K562 (cell line): ENCODE results near the gene HRH4. TPM values are rescaled to one million over a fixed set of nuclear protein-coding genes. Genes with fewer than 3 reads are reported as not detected.

ENCODE experiments used
- CREB1 ChIP-seq, 2 experiments: sonication (generic) in 1 of 2; formaldehyde crosslinking in 1 of 2; IDR thresholded peaks; 2 replicates each; pipeline versions ENCODE4 v1.6.1 to v1.8.0; 2012 to 2022; ENCODE audit warnings: inconsistent platforms in 1 of 2, mild to moderate bottlenecking in 1 of 2, missing genetic modification reagents in 1 of 2, moderate library complexity in 1 of 2
- DMBX1 ChIP-seq: fragments of 250-450 bp; sonication (Bioruptor Pico); IDR thresholded peaks from 2 replicates; pipeline ENCODE4 v1.8.0; 2022; ENCODE audit warnings: inconsistent platforms, mild to moderate bottlenecking, moderate library complexity, borderline replicate concordance
- EGR1 ChIP-seq: fragments of 450-650 bp; conservative IDR thresholded peaks from 2 replicates; pipeline ENCODE4 v1.6.1; 2017; ENCODE audit warnings: mild to moderate bottlenecking
- GABPA ChIP-seq: fragments of 200-800 bp; sonication (Bioruptor generic); conservative IDR thresholded peaks from 2 replicates; pipeline ENCODE4 v1.6.1; 2016; ENCODE audit warnings: low read depth, missing genetic modification characterization, missing compliant biosample characterization
- KDM4B ChIP-seq, 2 experiments: fragments of 450-650 bp in 1 of 2; sonication (generic) in 1 of 2; IDR thresholded peaks; 2 replicates each; pipeline ENCODE4 v1.6.1; 2016 to 2017; ENCODE audit warnings: borderline replicate concordance in 2 of 2, antibody characterized with exemption in 1 of 2, low read depth in 1 of 2, mild to moderate bottlenecking in 1 of 2
- NEUROD1 ChIP-seq: fragments of 150-350 bp; IDR thresholded peaks from 2 replicates; pipeline ENCODE4 v1.6.1; 2014; ENCODE audit warnings: borderline replicate concordance, low read length, low read depth; ENCODE audit not compliant: partially characterized antibody
- NFXL1 ChIP-seq: fragments of 450-650 bp; formaldehyde crosslinking; IDR thresholded peaks from 2 replicates; pipeline ENCODE4 v1.4.0; 2021; ENCODE audit warnings: mild to moderate bottlenecking
- NR2F6 ChIP-seq: fragments of 450-650 bp; formaldehyde crosslinking; IDR thresholded peaks from 2 replicates; pipeline ENCODE4 v1.4.0; 2020; ENCODE audit warnings: mild to moderate bottlenecking
- SMAD3 ChIP-seq: fragments of 450-650 bp; formaldehyde crosslinking; conservative IDR thresholded peaks from 2 replicates; pipeline ENCODE4 v1.4.0; 2020; ENCODE audit warnings: mild to moderate bottlenecking
- ZKSCAN8 ChIP-seq: fragments of 200-800 bp; sonication (Bioruptor generic); IDR thresholded peaks from 2 replicates; pipeline ENCODE4 v1.6.1; 2016; ENCODE audit warnings: missing genetic modification characterization, missing compliant biosample characterization
- ZNF263 ChIP-seq: sonication (generic); formaldehyde crosslinking; IDR thresholded peaks from 2 replicates; pipeline ENCODE4 v1.8.0; 2022; ENCODE audit warnings: mild to moderate bottlenecking, missing genetic modification reagents, borderline replicate concordance
- ZNF76 ChIP-seq: fragments of 250-450 bp; sonication (Bioruptor Pico); IDR thresholded peaks from 2 replicates; pipeline ENCODE4 v1.4.0; 2020; ENCODE audit warnings: mild to moderate bottlenecking, moderate library complexity, borderline replicate concordance
- ZNF780A ChIP-seq: fragments of 250-450 bp; sonication (Bioruptor Pico); IDR thresholded peaks from 2 replicates; pipeline ENCODE4 v1.5.0; 2021; ENCODE audit warnings: mild to moderate bottlenecking
- polyA plus RNA-seq, 8 experiments: library from polyadenylated mRNA; depleted of rRNA in 4 of 8; stranded (reverse) in 5 of 8; unstranded in 3 of 8; fragments of >200 nt; fragmentation: Nextera tagmentation in 2 of 8; fragmentation: Illumina TruSeq in 1 of 8; extraction: Ambion mirVana in 2 of 8; extraction: Trizol in 1 of 8; gene quantifications; 2 replicates each; pipeline versions ENCODE4 v1.2.1 to v1.2.3, GENCODE V29; 2011 to 2014; ENCODE audit warnings: inconsistent platforms in 1 of 8, missing spikeins in 1 of 8
- total RNA-seq, 7 experiments: library from RNA; depleted of rRNA in 6 of 7; stranded (reverse); fragments of >200 nt in 6 of 7; fragmentation: Illumina TruSeq in 2 of 7; extraction: Trizol in 2 of 7; gene quantifications; 2 replicates each; pipeline versions ENCODE4 v1.2.1 to v1.2.3, GENCODE V29; 2011 to 2021; ENCODE audit warnings: low replicate concordance in 1 of 7
- TF ChIP-seq, protein P1 (sequence below): fragments of 200-800 bp; sonication (Bioruptor generic); IDR thresholded peaks from 2 replicates; pipeline ENCODE4 v1.6.1; 2017; ENCODE audit warnings: missing genetic modification characterization, missing compliant biosample characterization
- TF ChIP-seq, protein P2 (sequence below): sonication (generic); formaldehyde crosslinking; IDR thresholded peaks from 2 replicates; pipeline ENCODE4 v1.8.1; 2023; ENCODE audit warnings: missing genetic modification reagents, mild to moderate bottlenecking, borderline replicate concordance
- TF ChIP-seq, protein P3 (sequence below): fragments of 250-450 bp; sonication (Bioruptor Pico); IDR thresholded peaks from 2 replicates; pipeline ENCODE4 v1.8.0; 2021; ENCODE audit warnings: moderate library complexity, mild to moderate bottlenecking, inconsistent platforms

Gene HRH4
- total and polyA plus RNA-seq, 9 of the 15 experiments (the other 6 are each of a cell fraction or from before 2014, with no cell fraction given) = not detected

DNA sequence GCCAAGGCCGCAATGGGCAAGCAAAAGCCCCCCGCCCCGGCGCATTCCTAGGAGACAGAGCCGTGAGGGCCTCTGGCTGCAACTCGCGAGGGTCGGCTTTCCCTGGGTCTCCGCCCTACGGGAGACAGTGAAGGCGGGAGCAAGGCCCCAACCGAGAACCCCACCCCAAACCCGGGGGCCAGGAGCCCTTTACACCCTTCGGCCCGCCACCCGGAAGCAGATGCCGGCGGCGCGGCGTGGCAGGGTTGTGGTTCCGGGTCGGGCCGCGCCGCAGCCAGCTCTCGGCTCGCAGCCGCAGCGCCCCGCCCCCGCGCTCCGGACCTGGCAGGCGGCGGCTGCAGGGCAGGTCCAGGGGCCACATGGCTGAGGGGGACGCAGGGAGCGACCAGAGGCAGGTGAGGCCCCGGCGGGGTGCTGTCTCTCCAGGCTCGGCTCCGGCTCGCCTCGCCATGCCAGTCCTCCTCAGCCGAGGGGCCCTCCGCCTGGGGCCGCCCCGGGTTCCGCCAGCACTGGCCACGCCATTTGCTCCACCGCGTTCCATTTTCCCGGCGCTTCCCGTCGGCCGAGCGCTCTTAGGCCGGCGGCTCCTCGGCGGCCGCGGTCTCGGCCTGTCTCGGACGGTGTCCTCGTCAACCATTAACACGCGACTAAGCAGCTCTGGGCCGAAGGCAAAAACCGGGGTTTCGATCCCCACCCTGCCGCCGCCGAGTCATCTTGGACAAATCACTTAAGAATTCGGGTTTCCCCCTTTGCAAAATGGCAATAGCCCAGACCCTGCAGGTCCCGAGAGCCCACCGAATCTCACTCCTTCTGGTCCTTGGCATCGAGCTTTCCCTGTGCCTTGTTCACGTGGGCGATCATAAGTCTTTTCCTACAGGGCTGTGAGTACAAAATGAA lies 33.8 kb upstream of the HRH4 start, which contains the start of gene IMPACT (continued):
- TF ChIP-seq GABPA (tag) (peak; percentile 99), DMBX1 (CRISPR knock-in tag) (peak; percentile 94), ZNF263 (no peak; the same call in 1 of the 2 replicates), NFXL1 (CRISPR knock-in tag) (peak; percentile 88), ZKSCAN8 (CRISPR knock-in tag) (peak; percentile 73; the same call in 1 of the 2 replicates), CREB1 (IDR thresholded peaks at IDR 0.05) (0 out of 2 replicates have a peak, but pooled peaks have one; percentile 15), CREB1 (CRISPR knock-in tag; IDR thresholded peaks at IDR 0.05) (peak; percentile 58; the same call in 1 of the 2 replicates), ZNF76 (CRISPR knock-in tag) (peak; percentile 94), SMAD3 (CRISPR knock-in tag) (0 out of 2 replicates have a peak, but pooled peaks have one; percentile 70), ZNF780A (CRISPR knock-in tag) (no peak), KDM4B (IDR thresholded peaks at IDR 0.05; ENCODE audit: borderline replicate concordance in 2 of 2, low read depth in 1 of 2) (peak in 1 of 2 experiments; percentile 94; a peak in 2 of 4 replicates), NEUROD1 (peak; percentile 25), EGR1 (peak; percentile 43), NR2F6 (peak; percentile 68; the same call in 1 of the 2 replicates)
- TF ChIP-seq, protein P1, sequence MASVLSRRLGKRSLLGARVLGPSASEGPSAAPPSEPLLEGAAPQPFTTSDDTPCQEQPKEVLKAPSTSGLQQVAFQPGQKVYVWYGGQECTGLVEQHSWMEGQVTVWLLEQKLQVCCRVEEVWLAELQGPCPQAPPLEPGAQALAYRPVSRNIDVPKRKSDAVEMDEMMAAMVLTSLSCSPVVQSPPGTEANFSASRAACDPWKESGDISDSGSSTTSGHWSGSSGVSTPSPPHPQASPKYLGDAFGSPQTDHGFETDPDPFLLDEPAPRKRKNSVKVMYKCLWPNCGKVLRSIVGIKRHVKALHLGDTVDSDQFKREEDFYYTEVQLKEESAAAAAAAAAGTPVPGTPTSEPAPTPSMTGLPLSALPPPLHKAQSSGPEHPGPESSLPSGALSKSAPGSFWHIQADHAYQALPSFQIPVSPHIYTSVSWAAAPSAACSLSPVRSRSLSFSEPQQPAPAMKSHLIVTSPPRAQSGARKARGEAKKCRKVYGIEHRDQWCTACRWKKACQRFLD (CRISPR knock-in tag) = peak; percentile 93
- TF ChIP-seq, protein P2, sequence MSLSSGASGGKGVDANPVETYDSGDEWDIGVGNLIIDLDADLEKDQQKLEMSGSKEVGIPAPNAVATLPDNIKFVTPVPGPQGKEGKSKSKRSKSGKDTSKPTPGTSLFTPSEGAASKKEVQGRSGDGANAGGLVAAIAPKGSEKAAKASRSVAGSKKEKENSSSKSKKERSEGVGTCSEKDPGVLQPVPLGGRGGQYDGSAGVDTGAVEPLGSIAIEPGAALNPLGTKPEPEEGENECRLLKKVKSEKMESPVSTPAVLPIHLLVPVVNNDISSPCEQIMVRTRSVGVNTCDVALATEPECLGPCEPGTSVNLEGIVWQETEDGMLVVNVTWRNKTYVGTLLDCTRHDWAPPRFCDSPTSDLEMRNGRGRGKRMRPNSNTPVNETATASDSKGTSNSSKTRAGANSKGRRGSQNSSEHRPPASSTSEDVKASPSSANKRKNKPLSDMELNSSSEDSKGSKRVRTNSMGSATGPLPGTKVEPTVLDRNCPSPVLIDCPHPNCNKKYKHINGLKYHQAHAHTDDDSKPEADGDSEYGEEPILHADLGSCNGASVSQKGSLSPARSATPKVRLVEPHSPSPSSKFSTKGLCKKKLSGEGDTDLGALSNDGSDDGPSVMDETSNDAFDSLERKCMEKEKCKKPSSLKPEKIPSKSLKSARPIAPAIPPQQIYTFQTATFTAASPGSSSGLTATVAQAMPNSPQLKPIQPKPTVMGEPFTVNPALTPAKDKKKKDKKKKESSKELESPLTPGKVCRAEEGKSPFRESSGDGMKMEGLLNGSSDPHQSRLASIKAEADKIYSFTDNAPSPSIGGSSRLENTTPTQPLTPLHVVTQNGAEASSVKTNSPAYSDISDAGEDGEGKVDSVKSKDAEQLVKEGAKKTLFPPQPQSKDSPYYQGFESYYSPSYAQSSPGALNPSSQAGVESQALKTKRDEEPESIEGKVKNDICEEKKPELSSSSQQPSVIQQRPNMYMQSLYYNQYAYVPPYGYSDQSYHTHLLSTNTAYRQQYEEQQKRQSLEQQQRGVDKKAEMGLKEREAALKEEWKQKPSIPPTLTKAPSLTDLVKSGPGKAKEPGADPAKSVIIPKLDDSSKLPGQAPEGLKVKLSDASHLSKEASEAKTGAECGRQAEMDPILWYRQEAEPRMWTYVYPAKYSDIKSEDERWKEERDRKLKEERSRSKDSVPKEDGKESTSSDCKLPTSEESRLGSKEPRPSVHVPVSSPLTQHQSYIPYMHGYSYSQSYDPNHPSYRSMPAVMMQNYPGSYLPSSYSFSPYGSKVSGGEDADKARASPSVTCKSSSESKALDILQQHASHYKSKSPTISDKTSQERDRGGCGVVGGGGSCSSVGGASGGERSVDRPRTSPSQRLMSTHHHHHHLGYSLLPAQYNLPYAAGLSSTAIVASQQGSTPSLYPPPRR (CRISPR knock-in tag) = no peak
- TF ChIP-seq, protein P3, sequence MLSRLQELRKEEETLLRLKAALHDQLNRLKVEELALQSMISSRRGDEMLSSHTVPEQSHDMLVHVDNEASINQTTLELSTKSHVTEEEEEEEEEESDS (CRISPR knock-in tag) = no peak
